ENCODE data around the gene RNF213.

The RNF213 gene

DNA sequence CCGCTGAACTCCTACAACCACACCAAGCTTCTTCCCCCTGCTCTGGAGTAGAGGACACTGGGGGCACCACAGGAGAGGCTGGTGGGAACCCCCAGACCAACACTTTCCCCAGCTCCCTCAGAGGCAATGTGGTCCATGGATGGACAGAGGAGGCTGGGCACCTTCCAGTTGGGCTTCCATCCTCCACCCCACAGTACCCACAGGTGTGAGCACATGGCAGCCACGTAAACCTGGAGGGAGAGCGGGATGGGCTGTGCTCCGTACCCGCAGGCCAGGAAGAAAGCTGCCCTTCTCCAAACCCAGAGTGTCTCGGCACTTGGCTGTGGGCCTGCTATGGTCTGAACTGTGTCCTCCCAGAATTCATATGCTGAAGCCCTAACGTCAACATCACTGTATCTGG, 42.3 kb upstream of the RNF213 start:
- Histone ChIP-seq H4K20me1 (ENCODE audit: insufficient read depth, low read length, poor library complexity, severe bottlenecking) (no peaks in the 10 kb centered on the region), H3K9me3 (ENCODE audit: insufficient read depth, low read depth, low read length) (no peaks in the 10 kb centered on the region), H3K4me3 (ENCODE audit: low read length, poor library complexity, severe bottlenecking) (no peak overlapping the region), H3K36me3 (ENCODE audit: insufficient read depth, low read length) (no peaks in the 10 kb centered on the region), H3K4me2 (ENCODE audit: low read depth, low read length, poor library complexity, severe bottlenecking) (no peak overlapping the region), H2AFZ (ENCODE audit: low read length) (no peak overlapping the region), H3K9ac (ENCODE audit: low read depth, low read length, poor library complexity, severe bottlenecking) (no peak overlapping the region), H3K79me2 (ENCODE audit: insufficient read depth, low read length) (no peaks in the 10 kb centered on the region), H3F3A (ENCODE audit: low read depth) (no peaks in the 10 kb centered on the region), H3K9me2 (replicated peaks; ENCODE audit: low read depth, low read length) (no peaks in the 10 kb centered on the region), H3K4me1 (ENCODE audit: insufficient read depth, low read length, poor library complexity, severe bottlenecking) (peaks cover 7% of the 10 kb centered on the region), H3K27me3 (ENCODE audit: insufficient read depth, low read length, poor library complexity, severe bottlenecking) (peaks cover 16% of the 10 kb centered on the region)
- no peak for TF ChIP-seq CTCF (conservative IDR thresholded peaks at IDR 0.05; ENCODE audit: low read length)

GRCh38 chr17:80219013-80219762, 41.5 kb upstream of the RNF213 start:
- H4K20me1 ChIP-seq (ENCODE audit: insufficient read depth, low read length, poor library complexity, severe bottlenecking), result no peaks in the 10 kb centered on the region
- H3K4me3 ChIP-seq (ENCODE audit: low read length, poor library complexity, severe bottlenecking), result no peak overlapping the region
- H3K9ac ChIP-seq (ENCODE audit: low read depth, low read length, poor library complexity, severe bottlenecking), result no peak overlapping the region
- H3K27me3 ChIP-seq (ENCODE audit: insufficient read depth, low read length, poor library complexity, severe bottlenecking), result peaks cover 16% of the 10 kb centered on the region
- H3K9me2 ChIP-seq (replicated peaks; ENCODE audit: low read depth, low read length), result no peaks in the 10 kb centered on the region
- no peaks in the 10 kb centered on the region for H3K79me2 ChIP-seq (ENCODE audit: insufficient read depth, low read length)
- peaks cover 7% of the 10 kb centered on the region for H3K4me1 ChIP-seq (ENCODE audit: insufficient read depth, low read length, poor library complexity, severe bottlenecking)
- no peak overlapping the region for H2AFZ ChIP-seq (ENCODE audit: low read length)
- no peaks in the 10 kb centered on the region for H3F3A ChIP-seq (ENCODE audit: low read depth)
- H3K9me3 ChIP-seq (ENCODE audit: insufficient read depth, low read depth, low read length), result no peaks in the 10 kb centered on the region
- no peaks in the 10 kb centered on the region for H3K36me3 ChIP-seq (ENCODE audit: insufficient read depth, low read length)
- no peak for TF ChIP-seq EZH2phosphoT487 (IDR thresholded peaks at IDR 0.05; ENCODE audit: borderline replicate concordance)
- no peak for TF ChIP-seq CTCF (conservative IDR thresholded peaks at IDR 0.05; ENCODE audit: low read length)
- peak overlapping the region; percentile 40 for H3K4me2 ChIP-seq (ENCODE audit: low read depth, low read length, poor library complexity, severe bottlenecking)

DNA sequence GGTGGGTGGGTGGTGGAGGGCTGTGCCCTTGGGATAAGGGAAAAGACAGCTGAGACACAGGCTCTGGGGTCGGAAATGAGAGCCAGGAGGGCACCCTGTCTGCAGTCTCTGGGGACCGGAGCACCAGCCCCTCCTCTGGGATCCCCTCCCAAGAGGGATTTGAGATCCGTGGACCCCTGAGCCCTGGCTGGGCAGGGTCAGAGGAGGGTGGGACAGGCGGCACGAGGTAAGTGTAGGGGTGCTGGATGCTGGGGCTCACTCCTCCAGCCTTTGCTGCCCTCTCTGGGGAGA, 40.9 kb upstream of the RNF213 start:
- H2AFZ ChIP-seq (ENCODE audit: low read length), result no peak overlapping the region
- H4K20me1 ChIP-seq (ENCODE audit: insufficient read depth, low read length, poor library complexity, severe bottlenecking), result no peaks in the 10 kb centered on the region
- peak overlapping the region; percentile 40 for H3K4me2 ChIP-seq (ENCODE audit: low read depth, low read length, poor library complexity, severe bottlenecking)
- H3K9me3 ChIP-seq (ENCODE audit: insufficient read depth, low read depth, low read length), result no peaks in the 10 kb centered on the region
- no peak for TF ChIP-seq EZH2phosphoT487 (IDR thresholded peaks at IDR 0.05; ENCODE audit: borderline replicate concordance)
- TF ChIP-seq CTCF (conservative IDR thresholded peaks at IDR 0.05; ENCODE audit: low read length), result no peak
- H3K36me3 ChIP-seq (ENCODE audit: insufficient read depth, low read length), result no peaks in the 10 kb centered on the region
- no peaks in the 10 kb centered on the region for H3K79me2 ChIP-seq (ENCODE audit: insufficient read depth, low read length)
- no peak overlapping the region for H3K9ac ChIP-seq (ENCODE audit: low read depth, low read length, poor library complexity, severe bottlenecking)
- H3F3A ChIP-seq (ENCODE audit: low read depth), result no peaks in the 10 kb centered on the region
- no peaks in the 10 kb centered on the region for H3K9me2 ChIP-seq (replicated peaks; ENCODE audit: low read depth, low read length)
- peaks cover 7% of the 10 kb centered on the region for H3K4me1 ChIP-seq (ENCODE audit: insufficient read depth, low read length, poor library complexity, severe bottlenecking)
- peaks cover 16% of the 10 kb centered on the region for H3K27me3 ChIP-seq (ENCODE audit: insufficient read depth, low read length, poor library complexity, severe bottlenecking)
- H3K4me3 ChIP-seq (ENCODE audit: low read length, poor library complexity, severe bottlenecking), result no peak overlapping the region
